NCI-H345 (cell line): ENCODE data around the gene PEX3.

Experiments
- DNase-seq: peaks from one replicate; lab custom pipeline; 2025; lab: John Stamatoyannopoulos, UW

The PEX3 gene, protein sequence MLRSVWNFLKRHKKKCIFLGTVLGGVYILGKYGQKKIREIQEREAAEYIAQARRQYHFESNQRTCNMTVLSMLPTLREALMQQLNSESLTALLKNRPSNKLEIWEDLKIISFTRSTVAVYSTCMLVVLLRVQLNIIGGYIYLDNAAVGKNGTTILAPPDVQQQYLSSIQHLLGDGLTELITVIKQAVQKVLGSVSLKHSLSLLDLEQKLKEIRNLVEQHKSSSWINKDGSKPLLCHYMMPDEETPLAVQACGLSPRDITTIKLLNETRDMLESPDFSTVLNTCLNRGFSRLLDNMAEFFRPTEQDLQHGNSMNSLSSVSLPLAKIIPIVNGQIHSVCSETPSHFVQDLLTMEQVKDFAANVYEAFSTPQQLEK

DNA sequence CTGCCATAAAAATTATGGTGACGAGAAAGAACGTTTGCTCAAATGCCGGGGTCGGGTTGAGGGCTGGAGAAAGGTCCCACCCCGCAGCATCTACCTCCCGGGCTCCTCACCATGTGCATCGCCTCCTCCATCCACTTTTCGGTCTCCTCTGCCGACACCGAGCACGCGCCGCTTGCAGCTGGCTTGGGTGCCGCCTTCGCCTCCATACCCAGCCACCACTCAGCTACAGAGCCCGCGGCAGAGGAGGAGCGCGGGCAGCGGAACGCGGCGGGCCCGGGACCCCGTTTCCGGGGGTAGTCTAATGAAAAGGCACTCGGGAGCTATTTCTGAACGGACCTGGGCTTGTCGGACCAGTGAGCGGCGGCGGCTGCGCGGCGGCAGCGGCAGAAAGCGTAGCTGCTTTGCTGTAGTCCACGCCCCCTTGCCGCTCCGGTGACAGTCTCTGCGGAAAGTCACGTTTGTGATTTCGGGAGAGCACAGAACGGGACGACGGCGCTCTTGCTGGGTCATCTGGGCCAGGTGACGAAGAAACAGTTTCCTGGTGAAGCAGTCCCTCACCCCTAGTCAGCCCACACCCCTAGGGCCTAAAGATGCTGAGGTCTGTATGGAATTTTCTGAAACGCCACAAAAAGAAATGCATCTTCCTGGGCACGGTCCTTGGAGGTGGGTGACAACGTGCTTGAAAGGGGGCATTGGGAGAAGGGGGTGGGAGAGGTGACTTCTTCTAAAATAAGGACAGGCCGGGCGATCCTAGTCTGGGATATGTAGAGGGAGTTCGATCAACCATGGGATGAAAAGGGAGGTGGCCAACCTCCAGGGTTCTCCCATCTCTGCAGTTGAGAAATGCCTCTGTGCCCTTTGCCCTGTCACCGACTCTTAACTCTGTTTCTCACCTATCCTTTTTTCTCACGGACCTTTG, at the start of gene PEX3, which contains the start of gene ADAT2:
PEX3 (plus strand) TSS at position 353 of the 919 bp plus-strand sequence; CDS start at position 591, 238 bp downstream.
ADAT2 (minus strand) TSS at position 243 of the 919 bp plus-strand sequence; CDS start at position 206, 37 bp downstream.
- DNase-seq: peak; percentile 95

DNA sequence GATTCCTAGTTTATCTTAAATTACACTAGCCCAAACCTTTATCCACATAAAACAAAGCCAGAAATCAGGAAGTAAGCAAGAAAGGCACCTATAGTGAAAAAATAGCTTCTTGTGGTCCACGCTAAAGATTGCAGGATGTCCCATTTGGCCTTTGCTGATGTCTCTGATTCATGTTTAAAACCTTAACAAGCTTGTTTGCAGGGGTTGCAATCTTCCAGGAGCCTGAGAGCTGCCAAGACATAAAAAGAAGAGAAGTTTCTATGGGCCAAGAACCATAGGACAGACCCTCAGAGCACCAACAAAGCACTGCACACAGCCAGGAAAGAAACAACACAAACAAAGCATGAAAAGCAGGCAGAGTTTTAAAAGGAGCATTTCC, 49.5 kb upstream of the PEX3 start:
- DNase-seq: no peak

DNA sequence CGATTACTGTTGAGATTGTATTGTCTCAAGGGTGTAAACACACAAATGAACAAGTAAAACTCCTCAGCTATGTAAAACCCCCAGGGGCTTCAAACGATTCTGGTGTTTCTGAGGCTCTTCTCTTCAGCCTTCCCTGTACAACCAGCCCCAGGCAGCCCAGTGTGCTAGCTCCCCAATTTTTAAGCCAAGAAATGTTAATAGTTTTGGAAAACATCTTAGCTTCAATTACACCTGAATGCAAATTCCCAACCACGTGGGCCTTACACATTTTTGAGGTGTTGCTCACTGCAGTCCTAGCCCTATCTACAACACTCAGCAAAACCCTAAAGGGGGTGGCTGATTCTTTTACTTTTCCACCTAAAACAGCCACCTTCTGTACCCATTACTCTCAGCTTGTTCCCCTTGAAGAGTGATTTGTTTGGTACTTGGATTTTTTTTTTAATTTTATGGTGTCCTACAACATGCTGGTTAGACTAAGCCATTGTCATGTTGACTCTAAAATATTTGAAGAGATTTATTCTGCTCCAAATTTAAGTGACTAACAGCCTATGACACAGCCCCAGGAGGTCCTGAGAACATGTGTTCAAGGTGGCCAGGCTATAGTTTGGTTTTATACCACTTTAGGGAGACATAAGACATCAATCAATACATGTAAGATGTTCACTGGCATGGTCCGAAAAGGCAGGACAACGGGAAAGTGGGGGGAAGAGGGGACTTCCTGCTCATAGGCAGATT, 48.8 kb upstream of the PEX3 start:
- DNase-seq: no peak

DNA sequence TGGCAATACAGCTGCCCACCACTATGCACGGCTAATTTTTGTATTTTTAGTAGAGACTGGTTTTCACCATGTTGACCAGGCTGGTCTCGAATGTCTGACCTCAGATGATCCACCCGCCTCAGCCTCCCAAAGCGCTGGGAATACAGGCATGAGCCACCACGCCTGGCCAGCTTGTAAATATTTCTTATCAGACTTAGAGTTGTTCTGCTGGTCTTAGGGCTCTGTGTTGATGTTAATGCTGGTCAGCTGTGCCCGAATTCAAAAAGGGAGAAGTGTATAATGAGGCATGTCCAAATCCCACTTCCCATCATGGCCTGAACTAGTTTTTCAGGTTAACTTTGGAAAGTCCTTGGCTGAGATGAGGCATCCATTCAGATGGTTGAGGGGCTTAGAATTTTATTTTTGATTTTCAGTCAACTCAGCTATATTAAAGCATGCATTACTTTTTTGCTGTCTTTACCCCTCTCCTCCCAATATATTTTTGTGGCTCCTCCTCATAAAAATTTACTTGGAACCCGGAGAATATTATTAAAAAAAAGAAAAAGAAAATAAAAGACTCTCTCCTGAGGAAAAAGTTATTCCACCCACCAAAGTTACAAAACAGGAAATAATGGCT, 47.8 kb upstream of the PEX3 start:
- no peak for DNase-seq

DNA sequence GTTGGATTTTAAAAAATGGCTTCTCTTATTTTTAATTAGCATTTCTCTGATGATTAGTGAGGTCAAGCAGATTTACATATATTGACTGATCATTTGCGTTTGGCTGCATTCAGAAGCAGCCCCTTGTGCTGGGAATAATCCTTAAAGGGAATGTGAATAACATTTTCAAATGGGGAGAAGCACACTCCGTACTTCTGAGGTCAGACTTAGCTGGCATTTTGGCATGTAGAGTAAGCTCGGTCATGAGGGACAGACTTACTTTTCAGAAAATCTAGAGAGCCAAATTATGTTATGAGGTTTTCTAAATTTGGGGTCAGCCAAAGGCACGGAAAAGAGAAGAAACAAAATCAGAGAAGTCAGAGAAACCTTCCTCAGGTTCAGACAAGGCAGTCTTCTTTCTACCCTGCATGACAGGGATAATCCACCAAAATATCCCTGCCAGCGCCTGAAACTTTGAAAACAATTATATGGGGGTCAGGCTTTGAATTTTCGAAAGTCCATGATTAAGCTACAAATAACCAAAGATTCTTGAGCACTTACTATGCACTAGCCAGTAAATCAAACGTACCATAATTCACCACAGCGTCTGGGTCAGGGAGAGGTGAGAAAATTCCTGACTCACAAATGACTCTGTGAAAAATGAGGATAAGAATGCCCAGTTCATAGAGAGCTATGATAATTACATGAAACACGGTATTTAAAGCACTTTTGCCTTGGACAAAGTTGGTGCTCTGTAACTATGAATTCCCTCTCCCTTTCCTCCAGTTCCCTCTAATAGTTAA, 45.0 kb upstream of the PEX3 start:
- DNase-seq: no peak

DNA sequence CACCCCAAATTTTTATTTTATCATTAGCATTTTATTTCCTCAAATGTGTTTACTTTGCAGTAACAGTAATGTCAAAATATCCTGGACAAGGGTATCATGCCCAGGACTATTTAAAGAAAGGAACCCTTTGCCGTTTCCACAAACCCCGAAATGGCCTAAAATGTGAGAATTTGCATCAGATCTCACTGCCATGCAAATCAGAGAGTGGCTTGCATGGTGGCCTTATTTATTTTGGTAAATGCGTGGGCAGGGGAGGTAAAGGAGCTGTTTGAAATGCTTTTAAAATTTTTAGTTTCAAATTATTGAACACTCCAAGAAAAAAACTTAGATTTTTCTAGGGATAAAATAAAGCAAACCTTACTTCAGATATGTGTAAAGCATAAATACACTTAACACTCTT, 43.9 kb upstream of the PEX3 start:
- DNase-seq: no peak

DNA sequence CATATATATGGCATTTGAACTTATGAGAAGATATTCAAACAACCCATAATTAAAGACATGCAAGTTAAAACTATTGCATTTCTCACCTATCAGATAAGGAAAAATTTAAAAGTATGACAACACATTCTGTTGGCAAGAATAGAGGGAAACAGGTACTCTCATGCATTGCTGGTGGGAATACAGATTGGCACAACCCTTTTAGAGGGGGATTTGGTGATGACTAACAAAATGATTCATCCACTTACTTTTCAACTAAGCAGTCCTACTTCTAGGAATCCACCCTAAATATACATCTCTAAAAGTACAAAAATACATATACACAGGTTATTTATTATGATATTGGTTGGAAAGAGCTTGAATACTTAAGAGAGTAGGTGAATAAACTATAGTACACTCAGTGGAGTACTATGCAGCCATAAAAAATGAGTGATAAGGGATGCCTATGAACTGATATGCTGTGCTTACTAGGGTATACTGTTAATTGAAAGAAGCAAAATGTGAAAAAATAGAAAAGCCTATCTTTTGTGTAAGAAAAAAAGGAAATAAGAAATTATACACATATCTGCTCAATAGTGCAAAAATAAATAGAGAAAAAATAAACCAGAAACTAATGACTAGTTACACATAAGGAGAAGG, 42.3 kb upstream of the PEX3 start:
- no peak for DNase-seq

DNA sequence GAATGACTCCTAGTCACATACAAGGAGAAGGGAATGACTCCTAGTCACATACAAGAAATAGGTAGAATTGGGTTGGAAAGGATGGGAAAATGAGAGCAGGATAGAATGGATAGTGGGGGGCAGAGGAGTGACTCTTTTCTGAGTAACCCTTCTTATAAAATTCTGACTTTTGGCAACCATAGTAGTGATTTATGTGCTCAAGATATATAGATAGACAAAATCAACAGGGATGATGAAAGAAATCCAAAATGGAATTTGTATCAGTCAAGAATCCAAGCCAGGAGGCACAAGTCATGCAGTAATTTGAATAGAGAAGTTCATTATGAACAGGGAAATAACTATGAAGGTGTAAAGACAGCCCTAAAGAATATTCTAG, 41.8 kb upstream of the PEX3 start:
- no peak for DNase-seq

DNA sequence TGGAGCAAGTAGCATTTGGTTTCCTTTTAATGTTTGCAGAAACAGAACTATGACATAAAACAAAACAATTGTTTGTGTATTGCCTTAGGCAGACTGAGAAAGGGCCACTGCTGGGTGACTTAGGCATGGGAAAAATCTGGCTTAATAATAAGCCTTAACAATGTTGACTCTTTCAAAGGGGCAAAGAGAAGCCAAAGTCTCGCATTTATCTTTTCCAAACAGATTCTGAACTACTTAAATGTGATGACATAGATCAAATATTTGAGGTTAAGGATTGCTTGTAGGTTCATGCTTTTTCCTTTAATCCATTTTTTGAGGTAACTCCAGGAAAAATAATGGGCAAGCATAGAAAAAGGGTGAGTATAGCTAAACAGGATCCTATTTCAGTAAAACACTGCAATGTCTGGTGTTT, 39.7 kb upstream of the PEX3 start:
- DNase-seq: no peak

DNA sequence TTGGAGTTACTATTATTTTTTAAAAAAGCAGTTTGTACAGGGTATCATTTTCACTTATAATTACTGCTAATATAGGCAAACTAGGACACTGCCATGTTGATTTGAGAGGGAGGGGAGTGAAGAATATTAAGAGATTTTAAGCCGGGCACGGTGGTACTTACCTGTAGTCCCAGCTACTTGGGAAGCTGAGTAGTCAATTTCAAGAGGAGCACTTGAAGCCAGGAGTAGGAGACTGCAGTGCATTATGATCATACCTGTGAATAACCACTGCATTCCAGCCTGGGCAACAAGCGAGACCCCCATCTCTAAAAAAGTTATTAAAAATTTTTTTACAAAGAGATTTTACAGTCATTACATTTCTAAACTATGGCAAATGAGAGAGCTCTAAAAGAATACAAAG, 35.8 kb upstream of the PEX3 start:
- DNase-seq: no peak

DNA sequence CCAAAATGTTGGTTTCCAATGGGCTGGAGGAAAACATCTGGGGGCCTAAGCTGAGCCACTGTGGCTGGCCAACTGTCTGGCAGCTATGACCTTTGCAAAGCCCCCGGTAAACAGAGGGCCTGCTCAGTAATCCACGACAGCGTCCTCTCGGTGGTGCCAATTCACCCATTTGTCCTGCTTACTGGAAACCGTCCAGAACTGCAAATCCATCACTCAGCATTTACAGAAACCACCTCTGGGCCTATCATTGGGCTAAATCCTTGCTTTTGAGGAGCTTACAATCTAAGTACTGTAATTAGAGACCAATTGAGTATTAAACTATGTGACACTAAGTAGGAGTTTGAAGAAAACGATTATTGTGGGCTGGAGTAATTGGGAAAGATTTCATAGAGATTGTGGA, 31.1 kb upstream of the PEX3 start:
- DNase-seq: no peak

DNA sequence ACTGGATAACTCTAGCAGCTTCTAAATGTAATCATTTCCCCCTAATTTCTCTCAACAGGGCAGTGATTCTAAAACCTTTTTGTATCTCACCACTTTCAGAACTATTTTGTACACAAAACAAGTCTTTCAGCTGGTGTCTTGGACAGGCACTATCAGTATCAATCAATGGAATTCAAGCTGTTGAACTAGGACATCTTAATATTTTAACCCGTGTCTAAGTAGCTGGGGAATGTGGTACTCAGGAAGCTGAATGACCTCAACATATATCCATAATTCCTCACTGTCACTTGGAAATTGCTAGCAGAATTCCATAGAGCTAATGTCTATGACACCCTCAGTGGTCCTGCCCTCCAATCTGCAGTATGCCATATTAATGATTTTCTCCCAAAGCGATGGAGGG, 24.6 kb upstream of the PEX3 start:
- DNase-seq: no peak

DNA sequence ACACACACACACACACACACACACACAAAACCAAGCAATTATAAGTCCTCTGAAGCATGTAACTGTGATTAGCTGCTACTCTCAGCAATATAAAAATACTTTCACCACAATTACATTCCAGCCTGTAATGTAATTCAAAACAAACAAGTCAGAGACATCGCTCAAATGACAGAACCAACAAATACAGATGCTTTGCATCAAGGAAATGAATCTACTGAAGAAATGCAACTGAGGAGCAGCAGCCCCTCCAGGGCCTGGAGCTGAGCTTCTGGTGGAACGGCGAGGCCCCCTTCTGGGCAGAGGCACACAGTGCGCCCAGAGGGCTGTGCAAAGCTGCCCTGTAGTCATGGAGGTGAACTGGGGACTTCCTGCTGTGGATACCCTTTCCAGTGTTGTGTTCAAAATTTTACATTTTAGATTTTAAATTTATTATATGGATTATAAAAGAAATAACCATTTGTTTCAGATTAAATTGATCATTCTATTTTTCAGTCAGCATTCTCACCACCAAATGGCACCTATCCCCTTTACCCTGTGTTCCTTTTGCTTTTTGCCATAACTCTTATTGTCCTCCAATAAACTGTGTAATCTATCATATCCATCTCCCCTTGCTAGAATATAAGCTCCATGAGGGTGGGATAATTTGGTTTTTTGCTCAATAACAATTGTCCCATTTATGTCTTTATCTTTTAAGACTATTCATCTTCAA, 23.3 kb upstream of the PEX3 start:
- peak; percentile 55 for DNase-seq

DNA sequence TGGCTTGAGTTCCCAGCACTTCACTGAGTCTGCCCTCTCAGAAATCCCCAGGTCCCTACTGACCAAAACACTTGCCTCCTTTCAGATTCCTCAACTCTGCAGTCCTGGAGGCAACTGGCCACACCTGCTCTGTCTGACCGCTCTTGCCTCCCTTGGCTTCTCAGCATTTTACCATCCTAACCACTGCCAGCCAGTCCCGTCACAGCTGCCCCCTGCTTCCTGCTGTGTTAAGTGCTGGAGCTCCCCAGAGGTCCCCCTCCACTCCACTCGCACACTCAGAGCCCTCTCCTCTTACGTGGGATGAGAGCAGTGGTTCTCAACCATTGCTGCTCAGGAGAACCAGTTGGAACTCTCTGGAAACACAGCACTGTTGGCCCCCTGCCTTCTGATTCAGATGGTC, 20.6 kb upstream of the PEX3 start:
- peak; percentile 13 for DNase-seq

DNA sequence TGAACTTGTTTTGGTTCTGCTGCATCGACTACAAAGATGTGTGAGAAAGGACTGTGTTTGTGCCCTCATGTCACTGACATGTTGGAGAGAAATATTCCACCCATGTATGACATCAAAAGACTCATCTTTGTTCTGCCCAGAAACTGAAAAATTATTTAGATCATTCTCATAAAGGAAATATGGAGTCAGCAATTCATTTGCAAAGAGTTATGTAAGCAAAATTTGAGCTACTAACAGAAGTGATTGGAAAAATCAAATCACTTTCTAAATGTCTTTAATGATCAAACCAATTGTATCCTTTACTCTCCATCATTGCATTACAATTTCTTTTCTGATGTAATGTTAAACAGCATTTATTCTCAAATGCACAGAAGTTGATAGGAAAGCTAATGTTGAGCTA, 19.4 kb upstream of the PEX3 start:
- DNase-seq: no peak

DNA sequence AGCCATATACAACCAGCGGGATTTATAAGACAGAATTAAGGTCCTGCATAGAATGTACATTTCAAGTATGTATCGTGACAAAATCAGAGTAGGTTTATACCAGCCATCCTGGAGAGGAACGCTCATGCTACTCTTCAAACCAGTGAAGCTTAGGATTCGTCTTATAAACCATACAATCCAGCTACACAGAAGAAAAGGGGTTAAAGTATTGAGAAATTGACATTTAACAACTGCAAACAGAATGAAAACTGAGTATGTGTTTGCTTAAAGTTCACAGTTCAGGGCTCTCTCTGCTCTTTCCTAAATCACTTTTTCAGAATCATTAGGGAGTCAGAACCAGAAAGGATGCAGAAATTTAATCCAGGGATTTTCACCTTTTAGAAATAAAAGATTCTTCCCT, 18.0 kb upstream of the PEX3 start:
- DNase-seq: no peak

DNA sequence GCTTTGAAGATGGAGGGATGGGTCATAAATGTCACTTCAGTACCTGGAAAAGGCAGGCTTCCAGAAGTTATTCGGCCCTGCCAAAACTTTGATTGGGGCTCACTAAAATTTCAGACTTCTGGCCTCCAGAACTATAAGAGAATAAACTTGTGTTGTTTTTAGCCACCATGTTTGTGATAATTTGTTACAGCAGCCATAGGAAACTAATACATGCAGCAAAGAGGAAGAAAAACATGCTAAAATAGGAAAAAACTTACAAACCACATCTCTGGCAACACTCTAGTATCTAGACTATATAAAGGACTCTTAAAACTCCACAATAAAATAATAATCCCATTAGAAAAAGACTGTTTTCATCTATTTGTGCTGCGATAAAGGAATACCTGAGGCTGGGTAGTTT, 9.6 kb upstream of the PEX3 start:
- DNase-seq: no peak

DNA sequence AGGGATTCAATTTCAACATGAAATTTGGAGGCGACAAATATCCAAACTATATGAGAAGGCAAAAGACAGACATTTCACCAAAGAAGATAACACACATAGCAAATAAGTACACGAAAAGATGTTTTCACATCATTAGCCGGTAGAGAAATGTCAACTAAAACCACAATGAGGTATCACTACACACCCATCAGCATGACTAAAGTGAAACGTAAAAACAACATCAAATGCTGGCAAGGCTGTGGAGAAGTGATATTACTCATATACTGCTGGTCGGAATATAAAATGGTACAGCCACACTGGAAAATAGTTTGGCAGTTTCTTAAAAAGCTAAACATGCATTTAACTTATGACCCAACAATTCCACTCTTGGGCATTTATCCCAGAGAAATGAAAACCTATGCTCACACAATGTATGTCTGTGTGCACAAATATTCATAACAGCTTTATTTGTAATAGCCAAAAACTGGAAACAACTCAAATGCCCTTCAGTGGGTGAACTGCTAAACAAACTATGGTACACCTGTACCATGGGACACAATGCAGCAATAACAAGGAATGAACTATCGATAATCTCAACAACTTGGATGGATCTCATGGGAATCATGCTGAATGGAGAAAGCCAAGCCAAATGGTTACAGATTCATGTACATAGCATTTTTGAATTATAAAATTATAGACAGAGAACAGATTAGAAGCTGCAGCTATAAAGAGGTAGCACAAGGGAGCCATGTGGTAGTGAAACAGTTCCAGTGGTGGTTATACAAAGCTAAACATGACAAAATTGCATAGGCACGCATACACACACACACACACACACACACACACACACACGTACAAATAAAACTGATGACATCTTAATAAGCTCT, 8.7 kb upstream of the PEX3 start:
- no peak for DNase-seq

DNA sequence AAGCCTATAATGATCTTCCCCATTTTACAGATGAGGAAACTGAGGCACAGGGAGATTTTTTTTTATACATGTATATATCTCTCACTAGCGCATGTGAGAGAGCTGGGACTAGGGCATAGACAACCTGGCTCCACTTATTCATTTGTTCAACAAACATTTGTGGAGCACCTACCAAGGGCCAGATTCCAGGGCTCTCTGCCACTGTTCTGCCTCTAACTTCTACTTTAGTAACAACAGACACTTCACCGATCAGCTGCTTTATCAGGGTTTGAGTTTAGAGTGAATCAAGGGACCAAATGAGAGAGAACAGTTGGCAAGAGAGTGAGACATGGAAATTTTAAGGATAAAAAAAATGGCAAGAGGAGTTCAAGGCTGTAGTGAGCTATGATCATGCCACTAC, 7.5 kb upstream of the PEX3 start:
- DNase-seq: no peak
